T-helper 1 cell treated with Interleukin-12 subunit alpha and Interleukin-12 subunit beta and Interleukin-4 antibody, amounts not matched to agents 30 μg/mL and 1 μg/mL, for 36 hours (primary cell): Measurements from ENCODE around the gene CHCHD10.
A peak's percentile ranks its signal among the peaks of the same experiment; 100 is the strongest.

Source experiments
- H3K27ac Mint-ChIP-seq: one replicate; pipeline ENCODE4 v1.8.0; 2021; ENCODE audit warnings: mild to moderate bottlenecking, mixed read lengths
- H3K27me3 Mint-ChIP-seq: one replicate; pipeline ENCODE4 v1.8.0; 2021; ENCODE audit warnings: low read depth, mixed read lengths
- H3K36me3 Mint-ChIP-seq: one replicate; pipeline ENCODE4 v1.8.0; 2021; ENCODE audit warnings: low read depth, mixed read lengths
- H3K4me1 Mint-ChIP-seq: one replicate; pipeline ENCODE4 v1.8.0; 2021; ENCODE audit warnings: low read depth, mixed read lengths
- H3K4me3 Mint-ChIP-seq: one replicate; pipeline ENCODE4 v1.8.0; 2021; ENCODE audit warnings: mild to moderate bottlenecking, moderate library complexity, mixed read lengths
- H3K9me3 Mint-ChIP-seq: one replicate; pipeline ENCODE4 v1.8.0; 2021; ENCODE audit warnings: mixed read lengths

The CHCHD10 gene

DNA sequence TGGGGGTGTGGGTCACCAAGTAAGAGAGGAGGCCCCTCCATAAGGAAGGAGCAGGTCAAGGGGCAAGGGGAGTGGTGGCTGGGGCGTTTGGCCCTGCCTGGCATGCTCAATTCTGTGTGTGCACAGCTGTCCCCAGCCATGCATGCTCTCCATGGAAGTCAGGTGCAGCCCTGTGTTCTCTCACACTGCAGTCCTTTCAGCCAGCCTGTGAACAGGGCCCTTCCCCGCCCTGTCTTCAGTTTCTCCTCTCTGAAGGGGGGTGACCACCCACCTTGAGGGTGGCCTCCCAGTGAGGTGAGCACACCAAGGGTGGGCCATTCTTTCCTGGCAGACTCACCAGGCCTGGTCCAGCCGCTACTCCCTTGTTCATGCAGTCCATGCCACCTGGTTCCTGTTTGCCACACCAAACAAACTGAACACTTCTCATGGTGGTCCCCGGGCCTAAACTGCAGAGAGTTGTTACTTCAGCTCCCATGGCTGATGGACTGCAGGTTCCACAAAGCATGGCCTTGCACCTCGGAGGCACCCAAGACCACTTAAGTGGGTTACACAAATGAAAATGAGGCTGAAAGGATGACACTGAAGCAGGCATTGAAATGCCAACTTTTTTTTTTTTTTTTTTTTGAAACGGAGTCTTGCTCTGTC lies 1.7 kb upstream of the CHCHD10 start:
- H3K27ac Mint-ChIP-seq = no peak overlapping the region
- peaks cover 11% of the 10 kb centered on the region for H3K27me3 Mint-ChIP-seq
- peaks cover 3% of the 10 kb centered on the region for H3K36me3 Mint-ChIP-seq
- H3K4me1 Mint-ChIP-seq = peaks cover 20% of the 10 kb centered on the region
- peak overlapping the region; percentile 14 for H3K4me3 Mint-ChIP-seq
- H3K9me3 Mint-ChIP-seq = no peaks in the 10 kb centered on the region

DNA sequence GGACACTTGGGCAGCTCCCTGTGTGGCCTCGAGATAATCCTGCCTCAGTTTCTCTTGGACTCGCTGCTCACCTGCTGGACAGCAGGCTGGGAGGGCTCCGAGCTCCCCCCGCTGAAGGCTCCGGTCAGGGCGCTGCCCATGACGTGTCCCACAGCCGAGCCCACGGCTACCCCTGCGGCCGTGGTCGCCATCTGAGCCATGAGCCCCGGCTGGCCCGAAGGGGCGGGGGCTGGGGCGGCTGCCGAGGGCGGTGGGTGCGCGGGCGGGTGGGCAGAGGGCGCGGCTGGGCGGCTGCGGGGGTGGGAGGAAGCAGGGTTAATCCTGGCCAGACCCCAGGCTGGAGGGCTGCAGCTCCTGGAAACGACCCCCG lies 484 bp downstream of the CHCHD10 start:
- peak overlapping the region; percentile 6 for H3K27ac Mint-ChIP-seq
- no peaks in the 10 kb centered on the region for H3K27me3 Mint-ChIP-seq
- peaks cover 25% of the 10 kb centered on the region for H3K4me1 Mint-ChIP-seq
- peak overlapping the region; percentile 76 for H3K4me3 Mint-ChIP-seq
- H3K9me3 Mint-ChIP-seq = no peaks in the 10 kb centered on the region
- peaks cover 3% of the 10 kb centered on the region for H3K36me3 Mint-ChIP-seq

DNA sequence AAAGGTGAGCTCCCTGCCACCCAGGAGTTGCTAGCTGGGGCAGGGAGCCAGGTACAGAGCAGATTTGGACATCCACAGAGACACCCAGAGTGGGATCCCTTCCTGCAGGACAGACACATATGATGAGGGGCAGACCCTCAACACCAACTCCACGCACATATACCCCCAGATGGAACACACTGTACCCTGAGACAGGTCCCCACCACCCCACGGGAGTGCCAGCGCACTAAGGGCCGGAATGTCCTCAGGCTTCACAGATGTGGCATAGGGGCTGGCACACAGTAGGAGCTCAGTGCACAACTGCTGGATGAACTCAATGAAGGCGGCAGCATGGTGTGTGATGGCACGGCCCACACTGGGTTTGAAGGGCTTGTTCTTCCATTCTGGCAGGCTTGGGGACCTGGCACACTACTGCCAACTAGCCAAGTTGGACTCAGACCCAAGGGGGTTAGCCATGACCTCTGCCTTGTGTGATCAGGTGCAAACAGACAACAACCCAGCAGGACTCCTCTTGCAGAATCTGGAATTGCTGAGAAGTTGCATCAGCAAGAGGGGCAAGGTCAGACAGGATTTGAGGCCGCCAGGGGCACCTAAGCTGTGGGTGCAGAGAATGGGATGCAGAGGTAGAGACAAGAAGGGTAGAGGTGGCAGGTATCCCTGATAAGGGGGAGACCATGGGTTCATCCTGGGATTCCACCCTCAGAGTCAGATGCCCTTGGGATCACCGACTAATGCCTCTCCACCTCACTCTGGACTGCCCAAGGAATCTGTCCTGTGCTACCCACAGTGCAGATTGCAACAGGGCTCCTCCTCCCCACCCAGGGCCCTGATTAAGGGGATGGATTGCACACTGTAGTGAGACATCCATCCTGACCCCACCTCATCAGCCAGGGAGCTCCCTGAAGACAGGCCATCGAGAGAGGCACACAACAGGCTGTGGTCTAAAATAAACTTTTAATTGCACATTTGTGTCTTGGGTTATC lies 2.6 kb downstream of the CHCHD10 start:
- peaks cover 22% of the 10 kb centered on the region for H3K4me1 Mint-ChIP-seq
- H3K4me3 Mint-ChIP-seq = peak overlapping the region; percentile 46

DNA sequence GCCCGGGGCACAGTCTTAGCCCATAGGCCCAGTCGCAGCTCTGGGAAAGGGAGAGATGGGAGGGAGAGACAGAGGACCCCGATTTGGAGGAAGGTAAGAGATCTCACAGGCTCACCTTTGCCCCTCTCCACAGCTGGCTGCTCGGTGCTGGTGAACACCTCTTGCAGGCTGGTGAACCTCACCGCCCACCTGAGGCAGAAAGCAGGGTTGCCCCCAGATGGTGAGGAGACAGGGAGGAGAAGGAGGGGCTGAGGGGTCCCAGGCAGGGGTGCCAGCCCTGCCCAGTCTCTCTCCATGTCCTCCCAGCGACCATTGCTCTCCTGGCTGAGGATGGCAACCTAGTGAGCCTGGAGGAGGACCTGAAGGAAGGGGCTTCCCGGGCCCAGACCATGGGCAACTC lies 3.8 kb downstream of the CHCHD10 start:
- Mint-ChIP-seq H3K4me1 (peaks cover 22% of the 10 kb centered on the region), H3K9me3 (no peaks in the 10 kb centered on the region), H3K4me3 (peak overlapping the region; percentile 67), H3K27ac (no peak overlapping the region), H3K27me3 (no peaks in the 10 kb centered on the region), H3K36me3 (peaks cover 3% of the 10 kb centered on the region)

More for the DNA sequence above, 2.6 kb downstream of the CHCHD10 start:
- Mint-ChIP-seq H3K36me3 (peaks cover 3% of the 10 kb centered on the region), H3K27ac (peak overlapping the region; percentile 46), H3K9me3 (no peaks in the 10 kb centered on the region), H3K27me3 (no peaks in the 10 kb centered on the region)

DNA sequence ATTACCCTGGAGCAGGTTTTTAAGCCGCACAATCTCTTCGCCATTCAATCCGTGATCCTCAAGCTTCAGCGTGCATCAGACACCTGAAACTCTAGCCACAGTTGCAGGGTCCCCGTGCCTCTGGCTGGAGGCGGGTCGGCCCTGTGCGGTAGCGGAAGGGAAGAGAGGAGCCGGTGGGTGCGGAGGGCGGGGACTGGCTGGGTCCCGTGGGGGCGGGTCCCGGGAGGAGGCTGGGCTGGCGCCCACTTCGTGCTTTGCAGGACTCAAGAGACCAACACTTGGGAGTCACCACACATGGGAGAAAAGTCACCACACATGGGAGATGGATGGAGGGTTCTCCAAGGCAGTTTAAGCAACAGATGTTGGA lies 4.2 kb downstream of the CHCHD10 start:
- no peaks in the 10 kb centered on the region for H3K9me3 Mint-ChIP-seq
- no peaks in the 10 kb centered on the region for H3K27me3 Mint-ChIP-seq
- peaks cover 3% of the 10 kb centered on the region for H3K36me3 Mint-ChIP-seq
- H3K4me1 Mint-ChIP-seq = peaks cover 22% of the 10 kb centered on the region
- no peak overlapping the region for H3K27ac Mint-ChIP-seq
- H3K4me3 Mint-ChIP-seq = peak overlapping the region; percentile 67

DNA sequence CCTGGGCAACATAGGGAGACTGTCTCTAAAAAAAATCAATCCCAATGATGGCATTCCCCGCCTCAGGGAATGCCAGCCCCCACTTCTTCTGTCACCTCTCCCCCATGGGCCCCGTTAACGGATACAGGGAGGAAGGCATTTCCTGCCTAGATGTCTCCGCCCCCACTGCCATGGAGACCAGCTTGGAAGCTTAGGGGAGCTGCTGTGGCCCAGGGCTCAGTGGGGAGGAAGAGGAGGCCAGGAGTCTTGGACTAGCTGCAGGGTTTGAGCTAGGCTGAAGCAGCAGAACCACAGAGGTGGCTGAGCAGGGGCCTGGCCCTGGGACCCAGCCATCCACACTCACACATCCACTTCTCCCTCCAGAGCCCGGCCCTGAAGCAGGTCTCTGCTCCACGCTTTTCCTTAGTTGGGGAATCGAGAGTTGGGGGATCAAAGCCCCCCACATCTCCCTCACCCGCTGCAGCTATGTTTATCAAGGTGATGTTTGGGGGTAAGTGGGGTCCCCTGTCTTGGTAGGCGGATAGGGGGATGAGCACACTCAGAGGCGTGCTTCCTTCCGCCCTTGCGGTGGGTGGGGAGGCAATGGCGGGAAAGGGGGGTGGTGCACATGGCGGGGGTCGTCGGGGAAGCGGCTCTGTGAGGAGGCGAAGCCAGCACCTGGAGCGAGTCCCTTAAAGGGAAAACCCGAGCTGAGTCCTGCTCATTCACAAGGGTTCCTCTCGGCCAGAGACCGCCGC lies 4.8 kb downstream of the CHCHD10 start, which contains the start of gene C22orf15:
Gene C22orf15 (plus strand): TSS at position 149 of the 737 bp plus-strand sequence. CDS start 317 bp downstream, at position 466.
- Mint-ChIP-seq H3K27ac (peak within 1 kb of the TSS; percentile 36), H3K27me3 (no peaks in the 10 kb centered on the region)

DNA sequence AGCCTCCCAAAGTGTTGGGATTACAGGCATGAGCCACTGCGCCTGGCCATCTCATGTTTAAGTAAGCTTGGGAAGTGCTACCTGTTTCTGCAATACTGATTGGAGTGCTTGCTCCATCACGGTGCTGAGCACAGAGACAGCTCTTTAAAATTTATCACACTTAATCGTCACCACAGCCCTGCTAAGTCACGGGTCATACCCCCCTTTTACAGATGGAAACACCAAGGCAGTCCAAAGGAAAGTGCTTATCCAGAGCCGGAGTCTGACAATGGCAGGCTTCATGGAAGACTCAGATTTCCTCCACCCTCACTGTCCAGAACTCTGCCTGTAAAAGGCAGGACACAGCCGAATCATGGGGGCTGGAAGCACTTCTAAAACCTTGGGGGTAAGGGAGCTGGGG lies 7.7 kb downstream of the CHCHD10 start:
- Mint-ChIP-seq H3K4me3 (no peak overlapping the region), H3K27me3 (no peaks in the 10 kb centered on the region), H3K27ac (no peak overlapping the region), H3K4me1 (peaks cover 11% of the 10 kb centered on the region), H3K36me3 (peaks cover 1% of the 10 kb centered on the region), H3K9me3 (no peaks in the 10 kb centered on the region)

More for the DNA sequence above, 4.8 kb downstream of the CHCHD10 start, which contains the start of gene C22orf15:
- Mint-ChIP-seq H3K4me1 (peaks cover 21% of the 10 kb centered on the region), H3K36me3 (peaks cover 3% of the 10 kb centered on the region), H3K4me3 (peak within 1 kb of the TSS; percentile 67), H3K9me3 (no peaks in the 10 kb centered on the region)

DNA sequence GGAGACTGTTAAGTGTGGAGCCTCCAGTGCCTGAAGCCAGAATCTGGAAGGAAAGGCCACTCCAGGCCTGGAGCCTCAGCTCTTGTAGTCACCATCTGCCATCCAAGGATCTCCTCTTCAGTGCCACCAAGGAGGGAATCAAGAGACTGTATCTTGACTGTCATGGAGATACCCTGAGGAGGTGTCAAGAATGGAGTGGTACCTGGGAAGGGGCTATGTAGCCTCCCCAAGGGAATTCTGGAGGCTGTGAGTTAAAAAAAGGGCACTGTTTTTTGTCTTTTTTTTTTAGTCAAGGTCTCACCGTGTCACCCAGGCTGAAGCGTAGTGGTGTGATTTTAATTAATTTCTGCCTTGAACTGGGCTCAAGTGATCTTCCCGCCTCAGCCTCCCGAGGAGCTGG lies 8.2 kb downstream of the CHCHD10 start:
- Mint-ChIP-seq H3K27me3 (no peaks in the 10 kb centered on the region), H3K36me3 (no peaks in the 10 kb centered on the region), H3K27ac (no peak overlapping the region), H3K4me3 (no peak overlapping the region), H3K9me3 (no peaks in the 10 kb centered on the region), H3K4me1 (peaks cover 10% of the 10 kb centered on the region)

DNA sequence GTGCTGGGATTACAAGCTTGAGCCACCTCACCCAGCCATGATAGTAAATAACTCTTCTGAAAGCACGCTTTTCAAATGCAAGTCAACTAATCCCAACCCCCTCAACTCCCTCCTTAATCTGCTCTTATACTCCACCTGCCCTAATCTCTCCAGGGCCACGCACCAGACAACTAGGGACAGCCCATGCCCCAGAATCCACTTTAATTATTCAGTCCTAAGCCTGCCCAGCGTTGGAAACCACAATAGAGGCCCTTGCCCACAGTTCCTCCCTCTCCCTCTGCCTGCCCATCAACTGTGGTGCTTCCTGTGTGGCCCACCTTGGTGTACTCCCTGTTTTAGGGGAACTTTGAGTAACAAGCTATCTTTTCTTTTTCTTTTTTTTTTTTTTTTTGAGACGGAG lies 10.9 kb downstream of the CHCHD10 start:
- Mint-ChIP-seq H3K4me3 (no peak overlapping the region), H3K27ac (no peak overlapping the region), H3K9me3 (no peaks in the 10 kb centered on the region), H3K4me1 (peaks cover 3% of the 10 kb centered on the region), H3K36me3 (no peaks in the 10 kb centered on the region), H3K27me3 (no peaks in the 10 kb centered on the region)

DNA sequence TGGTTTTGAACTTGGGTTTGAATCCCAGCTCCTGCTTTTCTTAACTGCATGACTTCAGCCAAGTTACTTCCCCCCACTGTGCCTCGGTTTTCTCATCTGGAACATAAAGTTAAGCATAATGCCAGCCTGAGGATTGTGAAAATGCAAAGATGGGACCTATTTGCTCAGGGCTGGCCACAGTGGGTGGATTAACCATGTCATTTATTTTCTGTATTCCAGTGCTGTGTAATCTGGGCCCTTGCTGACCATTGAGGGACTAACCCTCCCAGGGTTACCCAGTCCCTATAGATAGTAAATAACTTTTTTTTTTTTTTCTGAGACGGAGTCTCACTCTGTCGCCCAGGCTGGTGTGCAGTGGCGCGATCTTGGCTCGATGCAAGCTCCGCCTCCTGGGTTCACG lies 12.1 kb downstream of the CHCHD10 start:
- H3K4me1 Mint-ChIP-seq = peaks cover 3% of the 10 kb centered on the region
- no peaks in the 10 kb centered on the region for H3K36me3 Mint-ChIP-seq
- no peaks in the 10 kb centered on the region for H3K9me3 Mint-ChIP-seq
- H3K27ac Mint-ChIP-seq = no peak overlapping the region
- H3K4me3 Mint-ChIP-seq = no peak overlapping the region
- H3K27me3 Mint-ChIP-seq = no peaks in the 10 kb centered on the region

DNA sequence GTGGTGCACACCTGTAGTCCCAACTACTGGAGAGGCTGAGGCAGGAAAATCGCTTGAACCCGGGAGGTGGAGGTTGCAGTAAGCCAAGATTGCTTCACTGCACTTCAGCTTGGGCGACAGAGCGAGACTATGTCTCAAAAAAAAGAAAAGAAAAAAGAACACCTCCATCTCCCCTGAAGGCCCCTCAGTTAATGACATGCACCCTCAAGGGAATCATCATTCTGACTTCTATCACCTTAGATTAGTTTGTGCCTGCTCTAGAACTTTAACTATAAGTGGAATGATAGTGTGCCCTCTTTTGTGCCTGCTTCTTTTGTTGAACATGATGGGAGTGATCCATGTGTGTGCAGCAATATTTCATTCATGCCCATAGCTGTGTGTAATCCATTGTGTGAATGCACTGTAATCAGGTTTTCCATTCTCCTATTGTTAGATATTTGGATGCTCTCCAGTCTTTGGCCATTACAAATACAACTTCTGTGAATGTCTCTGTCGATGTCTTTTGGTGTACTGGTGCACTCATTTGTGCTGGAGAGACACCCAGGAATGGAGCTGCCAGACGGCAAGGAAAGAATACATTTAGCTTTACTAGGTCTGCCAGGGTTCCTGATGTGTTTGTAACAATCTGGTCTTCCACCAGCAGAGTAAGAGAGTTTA lies 12.7 kb downstream of the CHCHD10 start:
- no peak overlapping the region for H3K4me3 Mint-ChIP-seq
- H3K4me1 Mint-ChIP-seq = peaks cover 9% of the 10 kb centered on the region
- no peaks in the 10 kb centered on the region for H3K36me3 Mint-ChIP-seq
- no peak overlapping the region for H3K27ac Mint-ChIP-seq
- peaks cover 1% of the 10 kb centered on the region for H3K27me3 Mint-ChIP-seq
- H3K9me3 Mint-ChIP-seq = no peaks in the 10 kb centered on the region

DNA sequence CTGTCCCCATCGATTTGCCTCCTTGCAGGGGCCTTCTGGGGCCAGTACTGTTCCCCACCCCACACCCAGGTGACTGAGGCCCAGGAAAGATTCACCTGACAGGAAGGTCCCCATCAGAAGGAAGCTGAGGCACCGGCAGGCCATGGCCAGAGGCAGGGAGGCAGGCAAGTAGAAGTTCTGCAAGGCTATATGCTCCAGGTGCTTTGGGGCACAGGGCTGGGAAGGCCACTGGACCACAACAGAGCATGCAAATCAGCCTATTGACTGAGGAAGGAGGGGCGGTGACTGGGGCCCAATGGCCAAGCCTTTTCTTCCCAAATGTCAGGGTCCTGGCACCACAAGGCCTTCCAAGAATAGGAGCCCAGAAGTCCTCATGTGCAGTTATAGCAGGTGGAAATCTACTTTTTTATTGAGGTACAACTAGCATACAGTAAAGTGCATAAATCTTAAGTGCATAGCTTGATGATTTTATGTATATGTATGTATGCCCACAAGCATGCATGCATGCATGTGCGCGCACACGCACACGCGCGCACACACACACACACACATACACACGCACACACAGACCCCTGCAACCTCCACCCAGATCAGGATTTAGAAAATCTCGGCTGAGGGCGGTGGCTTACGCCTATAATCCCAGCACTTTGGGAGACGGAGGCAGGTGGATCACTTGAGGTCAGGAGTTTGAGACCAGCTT lies 13.4 kb downstream of the CHCHD10 start, which contains the start of gene VPREB3:
Gene VPREB3 (minus strand): TSS at position 206 of the 700 bp plus-strand sequence. CDS start 62 bp downstream, at position 144.
- H3K4me1 Mint-ChIP-seq = peaks cover 15% of the 10 kb centered on the region
- H3K27me3 Mint-ChIP-seq = peaks cover 5% of the 10 kb centered on the region
- H3K36me3 Mint-ChIP-seq = peaks cover 2% of the 10 kb centered on the region
- H3K27ac Mint-ChIP-seq = no peak within 1 kb of the TSS
- H3K4me3 Mint-ChIP-seq = no peak within 1 kb of the TSS
- no peaks in the 10 kb centered on the region for H3K9me3 Mint-ChIP-seq

DNA sequence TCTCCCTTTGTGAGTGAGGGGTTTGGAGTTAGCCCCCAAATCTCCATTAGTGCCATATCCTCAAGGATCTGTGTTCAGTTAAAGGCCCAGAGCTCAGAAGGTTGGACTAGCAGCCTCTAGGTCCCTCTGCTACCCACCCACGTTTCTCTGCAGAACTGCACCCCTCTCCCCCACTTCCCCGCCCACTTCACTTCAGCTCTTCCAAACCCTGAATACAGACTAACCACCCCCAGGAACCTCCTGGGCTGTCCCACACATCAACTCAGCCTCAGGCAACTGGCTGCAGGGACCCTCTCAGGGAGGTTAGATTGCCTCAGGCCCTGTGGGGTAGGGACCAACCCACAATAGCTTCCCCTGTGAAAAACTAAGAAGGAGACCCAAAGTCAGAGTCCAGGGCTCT lies 14.4 kb downstream of the CHCHD10 start:
- peaks cover 2% of the 10 kb centered on the region for H3K36me3 Mint-ChIP-seq
- peaks cover 15% of the 10 kb centered on the region for H3K4me1 Mint-ChIP-seq
- peaks cover 5% of the 10 kb centered on the region for H3K27me3 Mint-ChIP-seq
- H3K27ac Mint-ChIP-seq = no peak overlapping the region
- H3K4me3 Mint-ChIP-seq = no peak overlapping the region
- H3K9me3 Mint-ChIP-seq = no peaks in the 10 kb centered on the region
